Duodenal mucosa (tissue), 2 donors: Measurements from ENCODE around the gene RPS6KC1.
"Not testable (repeated sequence)": the region's sequence is repeated elsewhere in the genome, so short reads cannot be mapped to it uniquely, and the experiment has no call there.

Source experiments
- H3K27ac ChIP-seq: one replicate; pipeline ENCODE4 v1.7.0; 2013; ENCODE audit warnings: low read depth, low read length
- H3K27me3 ChIP-seq, 2 donors: one replicate each; pipeline ENCODE4 v1.7.0; 2013; ENCODE audit warnings: low read length in 2 of 2, control low read depth in 1 of 2; ENCODE audit not compliant: insufficient read depth in 2 of 2, control insufficient read depth in 1 of 2
- H3K36me3 ChIP-seq, 2 donors: one replicate each; pipeline ENCODE4 v1.7.0; 2013; ENCODE audit warnings: low read length in 2 of 2, control low read depth in 1 of 2; ENCODE audit not compliant: insufficient read depth in 2 of 2, control insufficient read depth in 1 of 2
- H3K4me1 ChIP-seq, 2 donors: one replicate each; pipeline ENCODE4 v1.7.0; 2013; ENCODE audit warnings: low read length in 2 of 2, control low read depth in 1 of 2; ENCODE audit not compliant: insufficient read depth in 2 of 2, control insufficient read depth in 1 of 2
- H3K4me3 ChIP-seq, 2 donors: one replicate each; pipeline ENCODE4 v1.7.0; 2013; ENCODE audit warnings: low read length in 2 of 2, low read depth in 1 of 2
- H3K9ac ChIP-seq, 2 donors: one replicate each; pipeline ENCODE4 v1.7.0; 2013; ENCODE audit warnings: low read length in 2 of 2, low read depth in 1 of 2
- H3K9me3 ChIP-seq, 2 donors: one replicate each; pipeline ENCODE4 v1.7.0; 2013; ENCODE audit warnings: low read length in 2 of 2, control low read depth in 1 of 2; ENCODE audit not compliant: control insufficient read depth in 1 of 2

RPS6KC1 gene

DNA sequence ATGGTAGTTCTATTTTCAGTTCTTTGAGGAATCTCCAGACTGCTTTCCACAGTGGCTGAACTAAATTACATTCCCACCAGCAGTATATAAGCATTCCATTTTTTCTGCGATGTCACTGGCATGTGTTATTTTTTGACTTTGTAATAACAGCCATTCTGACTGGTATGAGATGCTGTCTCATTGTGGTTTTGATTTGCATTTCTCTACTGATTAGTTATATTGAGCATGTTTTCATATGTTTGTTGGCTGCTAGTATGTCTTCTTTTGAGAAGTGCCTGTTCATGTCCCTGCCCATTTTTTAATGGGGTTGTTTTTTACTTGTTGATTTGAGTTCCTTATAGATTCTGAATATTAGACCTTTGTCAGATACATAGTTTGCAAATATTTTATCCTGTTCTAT, 87.9 kb downstream of the RPS6KC1 start:
- Histone ChIP-seq H3K4me1 (peaks cover 6 to 7% of the 10 kb centered on the region in 2 donors), H3K27ac (no peak overlapping the region), H3K36me3 (no peaks in the 10 kb centered on the region), H3K9me3 (no peaks in the 10 kb centered on the region), H3K9ac (no peak overlapping the region), H3K27me3 (no peaks in the 10 kb centered on the region), H3K4me3 (no peak overlapping the region)

DNA sequence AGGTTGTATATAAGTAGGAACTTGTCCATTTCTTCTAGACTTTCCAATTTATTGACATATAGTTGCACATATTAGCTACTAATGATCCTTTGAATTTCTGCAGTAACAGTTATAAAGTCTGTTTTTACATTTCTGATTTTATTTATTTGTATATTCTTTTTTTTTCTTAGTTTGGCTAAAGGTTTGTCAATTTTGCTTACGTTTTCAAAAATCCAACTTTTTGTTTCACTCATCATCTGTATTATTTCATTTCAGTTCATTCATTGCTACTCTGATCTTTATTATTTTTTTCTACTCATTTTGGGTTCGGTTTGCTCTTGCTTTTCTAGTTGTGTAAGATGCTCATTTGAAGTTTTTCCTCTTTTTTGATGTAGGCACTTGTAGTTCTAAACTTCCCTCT, 97.9 kb downstream of the RPS6KC1 start:
- Histone ChIP-seq H3K9ac (no peak overlapping the region), H3K36me3 (no peaks in the 10 kb centered on the region), H3K27me3 (no peaks in the 10 kb centered on the region), H3K9me3 (no peaks in the 10 kb centered on the region), H3K4me3 (no peak overlapping the region), H3K27ac (no peak overlapping the region), H3K4me1 (no peaks in the 10 kb centered on the region)

DNA sequence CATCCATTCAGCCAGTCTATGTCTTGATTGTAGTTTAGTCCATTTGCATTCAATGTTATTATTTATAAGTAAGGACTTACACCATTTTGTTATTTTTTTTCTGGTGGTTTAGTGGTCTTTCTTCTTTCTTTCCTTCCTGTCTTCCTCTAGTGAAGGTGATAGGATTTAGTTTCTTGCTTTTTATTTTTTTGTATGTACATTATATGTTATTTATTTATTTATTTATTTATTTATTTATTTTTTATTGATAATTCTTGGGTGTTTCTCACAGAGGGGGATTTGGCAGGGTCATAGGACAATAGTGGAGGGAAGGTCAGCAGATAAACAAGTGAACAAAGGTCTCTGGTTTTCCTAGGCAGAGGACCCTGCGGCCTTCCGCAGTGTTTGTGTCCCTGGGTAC, 99.0 kb downstream of the RPS6KC1 start:
- H3K4me1 ChIP-seq, H3K4me3 ChIP-seq, H3K9me3 ChIP-seq, H3K9ac ChIP-seq, H3K36me3 ChIP-seq, H3K27me3 ChIP-seq, H3K27ac ChIP-seq: not testable (repeated sequence)

- Histone ChIP-seq H3K36me3 (no peaks in the 10 kb centered on the region), H3K4me3 (no peak overlapping the region), H3K27ac (no peak overlapping the region), H3K27me3 (no peaks in the 10 kb centered on the region), H3K9me3 (no peaks in the 10 kb centered on the region), H3K4me1 (no peaks in the 10 kb centered on the region), H3K9ac (no peak overlapping the region)
Observed at GRCh38 chr1:213154056-213154685, 103.1 kb downstream of the RPS6KC1 start.

GRCh38 chr1:213159376-213159775, 108.3 kb downstream of the RPS6KC1 start:
- Histone ChIP-seq H3K4me3 (no peak overlapping the region), H3K36me3 (no peaks in the 10 kb centered on the region), H3K9ac (no peak overlapping the region), H3K27ac (no peak overlapping the region), H3K9me3 (no peaks in the 10 kb centered on the region), H3K27me3 (no peaks in the 10 kb centered on the region), H3K4me1 (no peaks in the 10 kb centered on the region)

DNA sequence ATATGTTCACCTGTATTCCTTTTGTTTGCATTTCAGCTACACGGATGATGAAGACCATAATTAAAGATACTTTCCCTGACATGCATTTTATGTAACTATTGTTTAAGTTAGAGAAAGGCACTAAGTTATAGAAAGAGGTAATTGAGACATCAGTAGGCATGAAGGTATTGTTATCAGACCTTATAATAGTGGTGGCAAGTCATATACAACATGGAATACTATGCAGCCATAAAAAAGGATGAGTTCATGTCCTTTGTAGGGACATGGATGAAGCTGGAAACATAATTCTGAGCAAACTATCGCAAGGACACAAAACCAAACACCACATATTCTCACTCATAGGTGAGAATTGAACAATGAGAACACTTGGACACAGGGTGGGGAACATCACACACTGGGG, 109.4 kb downstream of the RPS6KC1 start:
- H3K27ac ChIP-seq, H3K4me1 ChIP-seq, H3K4me3 ChIP-seq, H3K9me3 ChIP-seq, H3K9ac ChIP-seq, H3K27me3 ChIP-seq, H3K36me3 ChIP-seq: not testable (repeated sequence)

DNA sequence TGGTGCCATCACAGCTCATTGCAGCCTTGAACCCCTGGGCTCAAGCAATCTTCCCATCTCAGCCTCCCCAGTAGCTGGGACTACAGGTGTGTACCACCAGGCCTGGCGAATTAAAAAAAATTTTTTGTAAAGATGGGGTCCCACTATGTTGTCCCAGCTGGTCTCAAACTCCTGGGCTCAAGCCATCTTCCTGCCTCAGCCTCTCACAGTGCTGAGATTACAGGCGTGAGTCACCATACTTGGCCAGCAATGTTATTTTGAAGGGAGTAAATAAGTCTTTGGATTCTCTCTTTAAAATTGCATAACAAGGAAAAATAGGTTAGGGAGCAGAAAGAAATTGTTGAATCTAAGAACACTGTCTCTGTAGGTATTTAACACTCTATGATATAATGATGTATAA, 111.3 kb downstream of the RPS6KC1 start:
- Histone ChIP-seq H3K27me3 (no peaks in the 10 kb centered on the region), H3K9ac (no peak overlapping the region), H3K27ac (no peak overlapping the region), H3K4me3 (no peak overlapping the region), H3K36me3 (no peaks in the 10 kb centered on the region), H3K9me3 (no peaks in the 10 kb centered on the region), H3K4me1 (no peaks in the 10 kb centered on the region)

DNA sequence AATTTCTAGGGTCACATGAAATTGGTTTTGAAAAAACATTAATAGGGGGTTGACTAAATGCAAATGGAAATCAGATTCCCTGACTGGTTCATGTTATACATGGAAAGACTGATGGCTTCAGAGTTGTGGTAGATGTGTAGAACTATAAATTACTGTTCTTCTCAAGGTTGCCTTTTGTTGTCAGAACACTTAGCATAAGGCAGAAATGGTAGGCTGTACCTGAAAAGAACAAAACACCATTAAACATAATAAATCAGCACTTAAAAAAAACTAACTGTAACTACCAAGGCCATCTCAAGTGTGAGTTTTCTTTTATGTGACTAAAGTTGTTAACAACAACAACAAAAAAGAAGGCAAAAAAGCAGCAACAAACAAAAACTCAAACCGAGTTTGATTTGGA, 111.8 kb downstream of the RPS6KC1 start:
- Histone ChIP-seq H3K4me3 (no peak overlapping the region), H3K36me3 (no peaks in the 10 kb centered on the region), H3K27ac (no peak overlapping the region), H3K9me3 (no peaks in the 10 kb centered on the region), H3K27me3 (no peaks in the 10 kb centered on the region), H3K9ac (no peak overlapping the region), H3K4me1 (no peaks in the 10 kb centered on the region)

- Histone ChIP-seq H3K9ac (no peak overlapping the region), H3K27ac (no peak overlapping the region), H3K4me1 (no peaks in the 10 kb centered on the region), H3K36me3 (no peaks in the 10 kb centered on the region), H3K27me3 (no peaks in the 10 kb centered on the region), H3K4me3 (no peak overlapping the region), H3K9me3 (no peaks in the 10 kb centered on the region)
Observed at GRCh38 chr1:213163278-213163711, 112.3 kb downstream of the RPS6KC1 start.

GRCh38 chr1:213164561-213164960, 113.5 kb downstream of the RPS6KC1 start:
- H3K4me1 ChIP-seq, result no peaks in the 10 kb centered on the region

GRCh38 chr1:213166852-213167251, 115.8 kb downstream of the RPS6KC1 start:
- no peak overlapping the region for H3K27ac ChIP-seq

More at GRCh38 chr1:213164561-213164960, 113.5 kb downstream of the RPS6KC1 start:
- Histone ChIP-seq H3K4me3 (no peak overlapping the region), H3K9ac (no peak overlapping the region), H3K9me3 (no peaks in the 10 kb centered on the region), H3K27ac (no peak overlapping the region), H3K27me3 (no peaks in the 10 kb centered on the region), H3K36me3 (no peaks in the 10 kb centered on the region)

More at GRCh38 chr1:213166852-213167251, 115.8 kb downstream of the RPS6KC1 start:
- H3K27me3 ChIP-seq, result no peaks in the 10 kb centered on the region
- H3K4me1 ChIP-seq, result no peaks in the 10 kb centered on the region
- H3K9ac ChIP-seq, result no peak overlapping the region
- H3K36me3 ChIP-seq, result no peaks in the 10 kb centered on the region
- H3K4me3 ChIP-seq, result no peak overlapping the region
- H3K9me3 ChIP-seq, result no peaks in the 10 kb centered on the region
